PC-9 (cell line): ENCODE data around the gene TUBA3E.
"Not testable (repeated sequence)": the region's sequence is repeated elsewhere in the genome, so short reads cannot be mapped to it uniquely, and the experiment has no call there.

Experiments used
- CTCF ChIP-seq: fragments of 200-600 bp; sonication (generic); conservative IDR thresholded peaks from 2 replicates; pipeline ENCODE4 v1.6.1; 2017; ENCODE audit warnings: mixed run types, antibody characterized with exemption, mild to moderate bottlenecking, moderate library complexity
- EZH2 ChIP-seq: fragments of 200-600 bp; sonication (generic); IDR thresholded peaks from 2 replicates; pipeline ENCODE4 v1.8.0; 2017; ENCODE audit warnings: antibody characterized with exemption, low read depth

DNA sequence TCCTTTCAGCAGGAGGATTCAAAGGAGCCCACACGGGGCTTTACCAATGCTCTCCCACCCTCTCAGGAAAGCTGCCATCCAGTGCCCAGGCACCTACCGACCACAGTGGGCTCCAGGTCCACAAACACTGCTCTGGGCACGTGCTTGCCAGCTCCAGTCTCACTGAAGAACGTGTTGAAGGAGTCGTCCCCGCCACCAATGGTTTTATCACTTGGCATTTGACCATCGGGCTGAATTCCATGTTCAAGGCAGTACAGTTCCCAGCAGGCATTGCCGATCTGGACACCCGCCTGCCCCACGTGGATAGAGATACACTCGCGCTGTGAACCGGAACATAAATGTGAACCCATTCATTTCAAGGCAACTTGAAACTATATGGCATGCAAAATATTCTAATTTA is 2.2 kb downstream of the TUBA3E start:
- not testable (repeated sequence) for TF ChIP-seq CTCF, EZH2
